Mesodermal cell (in vitro differentiated cells): ENCODE measurements around the gene PCDHB13.
"Not testable (repeated sequence)": the region's sequence is repeated elsewhere in the genome, so short reads cannot be mapped to it uniquely, and the experiment has no call there.

Source experiments
- H3K27ac ChIP-seq: 2 replicates; pipeline ENCODE4 v1.7.0; 2013; ENCODE audit warnings: mild to moderate bottlenecking, low read depth, low read length, moderate library complexity; ENCODE audit not compliant: severe bottlenecking
- H3K36me3 ChIP-seq: 2 replicates; pipeline ENCODE4 v1.7.1; 2013; ENCODE audit warnings: mild to moderate bottlenecking, low read length, moderate library complexity; ENCODE audit not compliant: control insufficient read depth, insufficient read depth
- H3K4me1 ChIP-seq: one replicate; pipeline ENCODE4 v1.7.1; 2013; ENCODE audit warnings: mild to moderate bottlenecking, low read length; ENCODE audit not compliant: insufficient read depth, control insufficient read depth, poor library complexity, severe bottlenecking
- H3K4me3 ChIP-seq: 2 replicates; pipeline ENCODE4 v1.7.0; 2013; ENCODE audit warnings: low read length, control low read depth, mild to moderate bottlenecking; ENCODE audit not compliant: insufficient read depth, poor library complexity, severe bottlenecking; ENCODE audit errors: extremely low read depth
- H3K9me3 ChIP-seq: 2 replicates; pipeline ENCODE4 v1.7.1; 2013; ENCODE audit warnings: mild to moderate bottlenecking, low read length, moderate library complexity; ENCODE audit not compliant: control insufficient read depth
- WGBS, 2 experiments: methylation state at CpG; one replicate each; pipeline ENCODE4 v1.1.5; 2013; ENCODE audit warnings: missing lambda C conversion rate in 2 of 2; ENCODE audit not compliant: insufficient coverage in 2 of 2; 5-methylcytosine and 5-hydroxymethylcytosine counted together

Gene PCDHB13

DNA sequence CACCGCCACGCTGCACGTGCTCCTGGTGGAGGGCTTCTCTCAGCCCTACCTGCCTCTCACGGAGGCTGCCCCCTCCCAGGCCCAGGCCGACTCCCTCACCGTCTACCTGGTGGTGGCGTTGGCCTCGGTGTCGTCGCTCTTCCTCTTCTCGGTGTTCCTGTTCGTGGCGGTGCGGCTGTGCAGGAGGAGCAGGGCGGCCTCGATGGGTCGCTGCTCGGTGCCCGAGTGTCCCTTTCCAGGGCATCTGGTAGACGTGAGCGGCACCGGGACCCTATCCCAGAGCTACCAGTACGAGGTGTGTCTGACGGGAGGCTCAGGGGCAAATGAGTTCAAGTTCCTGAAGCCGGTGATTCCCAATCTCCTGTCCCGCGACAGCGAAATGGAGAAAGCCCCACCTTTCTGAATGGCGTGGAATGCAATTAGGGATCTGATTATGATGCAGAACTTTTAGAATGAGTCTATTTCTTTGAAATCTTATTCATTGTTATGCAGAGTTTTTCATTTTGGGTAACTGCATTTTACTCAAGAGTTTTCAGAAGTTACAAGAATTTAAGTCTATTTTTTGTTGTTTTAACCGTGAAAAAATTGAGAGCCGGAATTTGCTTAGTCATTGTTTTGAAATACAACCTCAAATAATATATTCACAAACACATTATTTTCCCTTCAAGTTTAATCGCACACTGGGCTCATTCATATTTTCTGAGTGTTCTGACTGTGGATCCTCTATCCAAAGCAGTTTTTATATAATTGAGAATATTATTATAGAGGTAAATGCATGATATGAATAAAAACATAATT lies 23.0 kb downstream of the PCDHB13 start:
- Histone ChIP-seq H3K4me3 (no peak overlapping the region), H3K36me3 (no peaks in the 10 kb centered on the region), H3K4me1 (no peaks in the 10 kb centered on the region), H3K9me3 (peaks cover 41% of the 10 kb centered on the region), H3K27ac (no peak overlapping the region)
- WGBS, 2 experiments = 93 to 96% methylated on average over 24 to 29 of the region's 32 CpGs

DNA sequence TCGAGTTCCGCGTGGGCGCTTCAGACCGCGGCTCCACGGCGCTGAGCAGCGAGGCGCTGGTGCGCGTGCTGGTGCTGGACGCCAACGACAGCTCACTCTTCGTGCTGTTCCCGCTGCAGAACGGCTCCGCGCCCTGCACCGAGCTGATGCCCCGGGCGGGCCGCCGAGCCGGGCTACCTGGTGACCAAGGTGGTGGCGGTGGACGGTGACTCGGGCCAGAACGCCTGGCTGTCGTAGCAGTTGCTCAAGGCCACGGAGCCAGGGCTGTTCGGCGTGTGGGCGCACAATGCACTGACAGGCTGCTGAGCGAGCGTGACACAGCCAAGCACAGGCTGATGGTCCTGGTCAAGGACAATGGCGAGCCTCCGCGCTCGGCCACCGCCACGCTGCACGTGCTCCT lies 27.8 kb downstream of the PCDHB13 start:
- WGBS, 2 experiments = 96 to 97% methylated on average over 37 to 43 of the region's 43 CpGs
- Histone ChIP-seq H3K4me1 (no peaks in the 10 kb centered on the region), H3K27ac (no peak overlapping the region), H3K9me3 (peaks cover 51% of the 10 kb centered on the region), H3K4me3 (no peak overlapping the region), H3K36me3 (no peaks in the 10 kb centered on the region)

DNA sequence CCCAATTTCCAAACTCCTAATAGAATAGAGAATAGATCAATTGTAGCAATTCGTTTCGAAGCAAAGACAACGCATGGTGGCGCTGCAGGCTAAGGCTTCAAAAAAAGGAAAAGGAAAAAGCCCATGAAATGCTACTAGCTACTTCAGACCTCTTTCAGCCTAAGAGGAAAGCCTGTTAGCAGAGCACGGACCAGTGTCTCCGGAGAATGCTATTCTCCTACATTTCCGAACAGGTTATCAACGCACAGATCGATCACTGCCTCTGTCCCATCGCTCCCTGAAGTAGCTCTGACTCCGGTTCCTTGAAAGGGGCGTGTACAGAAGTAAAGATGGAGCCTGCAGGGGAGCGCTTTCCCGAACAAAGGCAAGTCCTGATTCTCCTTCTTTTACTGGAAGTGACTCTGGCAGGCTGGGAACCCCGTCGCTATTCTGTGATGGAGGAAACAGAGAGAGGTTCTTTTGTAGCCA lies 31.6 kb downstream of the PCDHB13 start, which contains the start of gene PCDHB15:
Gene PCDHB15, plus strand, starts transcription at position 146 of the 468 bp plus-strand sequence. Its CDS starts 184 bp downstream, at position 330.
- peaks cover 41% of the 10 kb centered on the region for H3K9me3 ChIP-seq
- H3K4me3 ChIP-seq = no peak within 1 kb of the TSS
- 78 to 86% methylated on average over 14 of the region's 16 CpGs for WGBS, 2 experiments
- H3K27ac ChIP-seq = no peak within 1 kb of the TSS
- H3K36me3 ChIP-seq = no peaks in the 10 kb centered on the region
- H3K4me1 ChIP-seq = no peaks in the 10 kb centered on the region

DNA sequence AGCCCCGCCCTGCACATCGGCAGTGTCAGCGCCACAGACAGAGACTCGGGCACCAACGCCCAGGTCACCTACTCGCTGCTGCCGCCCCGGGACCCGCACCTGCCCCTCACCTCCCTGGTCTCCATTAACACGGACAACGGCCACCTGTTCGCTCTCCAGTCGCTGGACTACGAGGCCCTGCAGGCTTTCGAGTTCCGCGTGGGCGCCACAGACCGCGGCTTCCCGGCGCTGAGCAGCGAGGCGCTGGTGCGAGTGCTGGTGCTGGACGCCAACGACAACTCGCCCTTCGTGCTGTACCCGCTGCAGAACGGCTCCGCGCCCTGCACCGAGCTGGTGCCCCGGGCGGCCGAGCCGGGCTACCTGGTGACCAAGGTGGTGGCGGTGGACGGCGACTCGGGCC lies 33.3 kb downstream of the PCDHB13 start:
- H3K27ac ChIP-seq, H3K4me3 ChIP-seq, H3K36me3 ChIP-seq, H3K4me1 ChIP-seq: not testable (repeated sequence)
- H3K9me3 ChIP-seq = peaks cover 46% of the 10 kb centered on the region
- WGBS, 2 experiments = 97% methylated on average over 16 of the region's 42 CpGs; no CpG with 5 or more reads in 1 of the 2 experiments

DNA sequence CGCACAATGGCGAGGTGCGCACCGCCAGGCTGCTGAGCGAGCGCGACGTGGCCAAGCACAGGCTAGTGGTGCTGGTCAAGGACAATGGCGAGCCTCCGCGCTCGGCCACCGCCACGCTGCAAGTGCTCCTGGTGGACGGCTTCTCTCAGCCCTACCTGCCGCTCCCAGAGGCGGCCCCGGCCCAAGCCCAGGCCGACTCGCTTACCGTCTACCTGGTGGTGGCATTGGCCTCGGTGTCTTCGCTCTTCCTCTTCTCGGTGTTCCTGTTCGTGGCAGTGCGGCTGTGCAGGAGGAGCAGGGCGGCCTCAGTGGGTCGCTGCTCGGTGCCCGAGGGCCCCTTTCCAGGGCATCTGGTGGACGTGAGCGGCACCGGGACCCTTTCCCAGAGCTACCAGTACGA lies 33.7 kb downstream of the PCDHB13 start:
- not testable (repeated sequence) for H3K27ac ChIP-seq, H3K4me3 ChIP-seq, H3K4me1 ChIP-seq, H3K36me3 ChIP-seq
- 94 to 97% methylated on average over 23 to 31 of the region's 34 CpGs for WGBS, 2 experiments
- peaks cover 46% of the 10 kb centered on the region for H3K9me3 ChIP-seq

DNA sequence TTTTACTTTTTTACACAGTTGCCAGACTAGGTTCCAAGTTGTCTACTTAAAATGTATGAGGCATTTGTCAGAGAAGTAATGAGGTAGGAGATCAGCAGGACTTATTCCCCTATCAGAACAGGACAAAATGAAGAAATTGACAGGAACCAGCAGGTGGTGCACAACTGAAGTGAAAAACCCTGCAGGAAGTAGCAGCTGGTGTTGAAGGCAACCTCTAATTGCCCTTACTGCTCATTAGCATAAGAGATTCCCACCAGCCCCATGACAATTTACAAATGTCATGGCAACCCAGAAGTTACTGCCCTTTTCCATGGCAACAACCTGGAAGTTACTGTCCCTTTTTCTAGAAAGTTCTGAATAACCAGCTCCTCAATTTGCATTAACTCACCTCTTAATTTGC lies 36.9 kb downstream of the PCDHB13 start:
- no peak overlapping the region for H3K4me3 ChIP-seq
- no peaks in the 10 kb centered on the region for H3K4me1 ChIP-seq
- no peaks in the 10 kb centered on the region for H3K36me3 ChIP-seq
- no peak overlapping the region for H3K27ac ChIP-seq
- H3K9me3 ChIP-seq = peaks cover 34% of the 10 kb centered on the region

DNA sequence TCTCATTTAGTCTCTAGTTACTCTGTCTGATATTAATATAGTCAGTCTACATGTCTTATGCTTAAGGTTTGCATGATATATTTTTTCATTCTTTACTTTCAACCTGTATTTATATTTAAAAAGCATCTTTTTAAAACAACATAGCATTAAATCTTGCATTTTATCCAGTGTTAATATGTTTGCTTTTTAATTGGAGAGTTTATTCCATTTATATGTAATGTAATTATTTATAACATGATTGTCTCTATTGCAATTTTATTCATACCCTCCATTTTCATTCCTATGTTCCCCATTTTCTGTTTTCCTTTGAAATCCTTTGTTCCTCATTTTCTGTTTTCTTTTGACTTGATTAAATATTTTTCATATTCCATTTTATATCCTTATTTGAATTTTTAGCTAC lies 44.7 kb downstream of the PCDHB13 start:
- Histone ChIP-seq H3K27ac (no peak overlapping the region), H3K4me1 (no peaks in the 10 kb centered on the region), H3K9me3 (peaks cover 55% of the 10 kb centered on the region), H3K36me3 (no peaks in the 10 kb centered on the region), H3K4me3 (no peak overlapping the region)

DNA sequence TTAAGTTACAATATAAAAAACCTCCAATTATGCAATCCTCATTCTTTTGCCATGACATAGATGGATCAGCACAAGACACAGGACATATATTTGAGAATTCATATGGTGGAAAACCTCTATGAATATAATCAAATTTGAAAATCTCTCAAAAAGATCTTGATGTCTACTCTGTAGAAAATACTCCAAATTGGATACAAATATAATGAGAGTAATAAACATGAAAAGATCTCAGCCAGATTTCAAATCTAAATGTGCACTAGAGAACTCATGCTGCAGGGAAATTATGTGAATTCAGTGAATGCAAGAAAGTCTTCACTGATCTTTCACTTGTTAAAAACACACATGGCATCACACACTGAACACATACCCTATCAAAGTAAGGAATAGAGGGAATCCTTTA lies 45.2 kb downstream of the PCDHB13 start:
- Histone ChIP-seq H3K36me3 (no peaks in the 10 kb centered on the region), H3K27ac (no peak overlapping the region), H3K4me3 (no peak overlapping the region), H3K4me1 (no peaks in the 10 kb centered on the region), H3K9me3 (peaks cover 59% of the 10 kb centered on the region)

DNA sequence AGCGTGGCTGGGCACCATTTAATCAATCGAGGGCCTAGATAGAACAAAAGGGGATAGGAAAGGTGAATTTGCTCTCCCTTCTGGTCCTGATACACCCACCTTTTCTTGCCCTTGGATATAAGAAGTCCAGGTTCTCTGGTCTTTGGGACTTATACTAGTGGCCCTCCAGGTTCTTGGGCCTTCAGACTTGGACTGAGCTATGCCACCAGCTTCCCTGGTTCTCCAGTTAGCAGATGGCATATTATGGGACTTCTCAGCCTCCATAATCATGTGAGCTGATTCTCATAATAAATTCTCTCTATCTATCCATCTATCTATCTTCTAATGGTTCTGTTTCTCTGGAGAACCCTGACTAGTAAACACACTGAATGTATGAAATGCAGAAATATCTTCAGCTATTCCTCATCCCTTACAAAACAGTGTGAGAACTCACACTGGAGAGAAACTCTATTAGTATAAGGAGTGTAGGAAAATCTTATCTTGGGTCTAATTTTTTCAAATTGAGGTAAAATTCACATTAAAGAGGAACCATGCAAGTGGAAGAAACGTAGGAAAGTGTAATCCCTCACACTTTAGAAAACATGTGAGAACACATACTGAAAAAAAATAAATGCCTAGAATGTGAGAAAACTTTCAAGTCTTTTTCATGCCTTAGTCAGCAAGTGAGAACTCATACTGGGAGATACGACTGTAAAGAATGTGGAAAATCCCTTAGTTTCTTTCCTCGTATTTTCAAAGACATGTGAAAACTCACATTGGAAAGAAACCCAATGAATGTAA lies 46.9 kb downstream of the PCDHB13 start:
- 52 to 71% methylated on average over 2 of the region's 5 CpGs for WGBS, 2 experiments
- Histone ChIP-seq H3K36me3 (no peaks in the 10 kb centered on the region), H3K9me3 (peaks cover 68% of the 10 kb centered on the region), H3K4me1 (no peaks in the 10 kb centered on the region), H3K4me3 (no peak overlapping the region), H3K27ac (no peak overlapping the region)

DNA sequence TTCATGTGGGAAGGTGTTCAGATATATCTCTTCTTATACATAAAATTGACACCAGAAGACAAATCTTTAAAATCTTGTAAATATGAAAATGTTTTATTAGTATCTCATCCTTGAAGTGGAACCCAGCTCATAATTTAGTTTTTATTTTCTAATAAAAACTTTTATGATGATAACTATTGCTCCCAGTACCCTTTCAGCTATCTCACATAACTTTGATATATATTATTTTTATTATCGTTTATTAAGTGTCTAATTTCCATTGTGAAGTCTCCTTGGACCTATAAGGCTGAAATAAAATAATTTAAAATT lies 47.5 kb downstream of the PCDHB13 start:
- no peak overlapping the region for H3K27ac ChIP-seq
- H3K9me3 ChIP-seq = peaks cover 71% of the 10 kb centered on the region
- no peaks in the 10 kb centered on the region for H3K4me1 ChIP-seq
- no CpG with 5 or more reads among the region's 1 CpG for WGBS, 2 experiments
- no peak overlapping the region for H3K4me3 ChIP-seq
- H3K36me3 ChIP-seq = no peaks in the 10 kb centered on the region
